ENCODE data around the gene NET1. TPM values are rescaled to one million over a fixed set of nuclear protein-coding genes. Genes with fewer than 3 reads are reported as not detected.

The NET1 gene
- total and polyA plus RNA-seq, 2 donors (not counting 3 experiments of a cell fraction or from before 2014, with no cell fraction given) = 14.4 to 46.3 TPM

DNA sequence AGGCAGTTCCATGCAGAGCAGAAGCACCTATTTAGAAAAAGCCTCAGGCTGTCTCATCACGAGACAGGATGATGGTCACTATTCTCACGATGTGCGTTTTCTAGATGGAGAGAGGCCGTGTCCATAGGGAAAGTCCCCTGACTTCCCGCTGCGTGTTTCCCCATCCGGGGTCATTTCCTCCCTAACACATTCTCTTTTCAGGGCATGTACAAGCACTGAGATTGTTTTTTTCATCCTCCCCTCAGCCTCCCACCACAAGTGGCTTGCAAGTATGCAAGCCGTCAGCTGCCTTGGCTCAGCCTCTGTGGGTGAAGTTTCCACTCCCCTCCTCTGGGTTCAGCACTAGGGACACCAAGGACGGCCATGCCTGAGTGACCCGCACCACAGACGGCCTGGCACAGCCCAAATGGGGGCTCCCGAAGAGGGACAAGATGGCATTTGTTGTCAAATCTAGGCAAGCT is 89.7 kb downstream of the NET1 start:
- intact Hi-C loops (cut with micrococcal nuclease) = no loop called here
- Histone ChIP-seq H3K79me2 (ENCODE audit: control insufficient read depth, insufficient read depth, low read length) (no peaks in the 10 kb centered on the region), H3K27me3 (ENCODE audit: control insufficient read depth in 2 of 2, insufficient read depth in 2 of 2, low read length in 2 of 2) (peaks cover 1 to 2% of the 10 kb centered on the region in 2 experiments), H3K9me1 (replicated peaks; ENCODE audit: control insufficient read depth, extremely low read depth, insufficient read depth, low read length) (no peaks in the 10 kb centered on the region), H3K4me3 (replicated peaks in 1 of 3; ENCODE audit: insufficient read depth in 1 of 3, low read depth in 1 of 3, low read length in 3 of 3) (no peak overlapping the region), H3K36me3 (ENCODE audit: control insufficient read depth in 2 of 2, extremely low read depth in 1 of 2, insufficient read depth in 2 of 2, low read length in 2 of 2) (no peaks in the 10 kb centered on the region), H3K4me2 (ENCODE audit: insufficient read depth, low read length) (no peak overlapping the region), H3K9me3 (replicated peaks; ENCODE audit: control insufficient read depth, insufficient read depth, low read length) (no peaks in the 10 kb centered on the region), H3K9ac (replicated peaks; ENCODE audit: extremely low read depth, insufficient read depth, low read length) (no peak overlapping the region), H2AFZ (ENCODE audit: low read depth, low read length) (no peak overlapping the region), H4K20me1 (replicated peaks; ENCODE audit: control insufficient read depth, extremely low read depth, insufficient read depth, low read length) (no peaks in the 10 kb centered on the region), H3K27ac (ENCODE audit: insufficient read depth, low read depth, low read length) (no peak overlapping the region), H3K4me1 (ENCODE audit: control insufficient read depth, extremely low read depth, insufficient read depth, low read length) (no peaks in the 10 kb centered on the region)
- CTCF ChIA-PET = interaction anchor here (1.0 to 1.5 kb wide), 2 partner anchors 8 to 121 kb away, joined by 5 to 8 read pairs; no protein-coding TSS in a partner anchor
- POLR2A ChIA-PET = no interaction called here
- DNase-seq (ENCODE audit: low read depth, low spot score) = peak; percentile 41
- BruUV-seq (replicated peaks) = no TSS peak
- dilution Hi-C loops (cut with MboI; ENCODE audit: extremely low pct_ligation_motif_present, low sequenced_read_pairs) = no loop called here
- TF ChIP-seq MYC (IDR thresholded peaks at IDR 0.05; ENCODE audit: low read depth, low read length) (no peak), EZH2 (IDR thresholded peaks at IDR 0.05; ENCODE audit: borderline replicate concordance, low read depth, low read length, severe bottlenecking) (no peak), POLR2A (IDR thresholded peaks at IDR 0.05; ENCODE audit: low read depth, low read length) (no peak), FOS (IDR thresholded peaks at IDR 0.05; ENCODE audit: borderline replicate concordance, insufficient read depth, low read length) (no peak), POLR2AphosphoS5 (IDR thresholded peaks at IDR 0.05; ENCODE audit: insufficient read depth, low read depth, low read length) (no peak), GATA2 (IDR thresholded peaks at IDR 0.05; ENCODE audit: insufficient read depth, insufficient read length, low read depth, low read length) (no peak), JUN (IDR thresholded peaks at IDR 0.05; ENCODE audit: borderline replicate concordance, insufficient read depth, insufficient read length, low read depth) (no peak)
- TF ChIP-seq, protein P1, sequence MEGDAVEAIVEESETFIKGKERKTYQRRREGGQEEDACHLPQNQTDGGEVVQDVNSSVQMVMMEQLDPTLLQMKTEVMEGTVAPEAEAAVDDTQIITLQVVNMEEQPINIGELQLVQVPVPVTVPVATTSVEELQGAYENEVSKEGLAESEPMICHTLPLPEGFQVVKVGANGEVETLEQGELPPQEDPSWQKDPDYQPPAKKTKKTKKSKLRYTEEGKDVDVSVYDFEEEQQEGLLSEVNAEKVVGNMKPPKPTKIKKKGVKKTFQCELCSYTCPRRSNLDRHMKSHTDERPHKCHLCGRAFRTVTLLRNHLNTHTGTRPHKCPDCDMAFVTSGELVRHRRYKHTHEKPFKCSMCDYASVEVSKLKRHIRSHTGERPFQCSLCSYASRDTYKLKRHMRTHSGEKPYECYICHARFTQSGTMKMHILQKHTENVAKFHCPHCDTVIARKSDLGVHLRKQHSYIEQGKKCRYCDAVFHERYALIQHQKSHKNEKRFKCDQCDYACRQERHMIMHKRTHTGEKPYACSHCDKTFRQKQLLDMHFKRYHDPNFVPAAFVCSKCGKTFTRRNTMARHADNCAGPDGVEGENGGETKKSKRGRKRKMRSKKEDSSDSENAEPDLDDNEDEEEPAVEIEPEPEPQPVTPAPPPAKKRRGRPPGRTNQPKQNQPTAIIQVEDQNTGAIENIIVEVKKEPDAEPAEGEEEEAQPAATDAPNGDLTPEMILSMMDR (IDR thresholded peaks at IDR 0.05; ENCODE audit: extremely low read depth in 1 of 2, insufficient read depth in 1 of 2, low read depth in 1 of 2, low read length in 2 of 2) = no peak
- TF ChIP-seq, protein P2, sequence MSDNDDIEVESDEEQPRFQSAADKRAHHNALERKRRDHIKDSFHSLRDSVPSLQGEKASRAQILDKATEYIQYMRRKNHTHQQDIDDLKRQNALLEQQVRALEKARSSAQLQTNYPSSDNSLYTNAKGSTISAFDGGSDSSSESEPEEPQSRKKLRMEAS (IDR thresholded peaks at IDR 0.05; ENCODE audit: insufficient read depth, insufficient read length) = no peak
- FAIRE-seq = no peak
